Measurements from ENCODE around the gene LRBA.
A peak's percentile ranks its signal among the peaks of the same experiment; 100 is the strongest.
"Not testable (repeated sequence)": the region's sequence is repeated elsewhere in the genome, so short reads cannot be mapped to it uniquely, and the experiment has no call there.

LRBA gene

GRCh38 chr4:150784939-150785338, 230.1 kb downstream of the LRBA start:
- DNase-seq, result no peak

- DNase-seq, result no peak
These were observed 230.8 kb downstream of the LRBA start for GRCh38 chr4:150784305-150784704.

DNA sequence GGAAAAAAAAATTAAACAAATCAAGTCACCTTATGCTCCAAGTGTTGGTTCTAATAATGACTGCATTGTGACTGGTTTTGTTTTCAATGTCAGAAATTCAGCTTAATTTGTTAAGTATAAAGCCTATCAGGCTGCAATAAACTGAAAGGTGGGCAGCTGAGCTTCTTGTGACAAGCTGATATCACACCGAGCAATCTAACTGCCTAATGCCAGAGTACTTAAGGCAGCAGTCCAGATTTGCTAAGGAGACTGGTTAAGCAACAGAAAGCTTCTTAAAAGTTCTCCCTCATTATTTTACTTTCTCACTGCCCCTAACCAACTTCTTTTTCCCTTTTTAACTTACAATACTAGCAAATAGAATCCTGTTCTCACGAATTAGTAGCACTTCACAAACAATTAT, 232.2 kb downstream of the LRBA start:
- DNase-seq, result no peak

GRCh38 chr4:150782311-150782710, 232.8 kb downstream of the LRBA start:
- DNase-seq, result no peak

DNA sequence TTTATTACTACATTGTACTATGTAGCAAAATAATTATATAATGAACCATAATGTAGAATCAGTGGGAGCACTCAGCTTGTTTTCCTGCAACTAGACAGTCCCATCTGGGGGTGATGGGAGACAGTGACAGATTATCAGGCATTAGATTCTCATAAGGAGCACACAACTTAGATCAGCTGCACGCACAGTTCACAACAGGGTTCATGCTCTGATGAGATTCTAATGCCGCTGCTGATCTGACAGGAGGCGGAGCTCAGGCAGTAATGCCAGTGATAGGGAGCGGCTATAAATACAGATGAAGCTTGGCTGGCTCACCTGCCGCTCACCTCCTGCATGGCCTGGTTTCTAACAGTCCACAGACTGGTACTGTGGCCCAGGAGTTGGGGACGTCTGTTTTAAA, 233.9 kb downstream of the LRBA start:
- DNase-seq, result peak; percentile 41

GRCh38 chr4:150779707-150780106, 235.4 kb downstream of the LRBA start:
- DNase-seq, result no peak

- no peak for DNase-seq
These were observed 241.2 kb downstream of the LRBA start for GRCh38 chr4:150773729-150774449.

DNA sequence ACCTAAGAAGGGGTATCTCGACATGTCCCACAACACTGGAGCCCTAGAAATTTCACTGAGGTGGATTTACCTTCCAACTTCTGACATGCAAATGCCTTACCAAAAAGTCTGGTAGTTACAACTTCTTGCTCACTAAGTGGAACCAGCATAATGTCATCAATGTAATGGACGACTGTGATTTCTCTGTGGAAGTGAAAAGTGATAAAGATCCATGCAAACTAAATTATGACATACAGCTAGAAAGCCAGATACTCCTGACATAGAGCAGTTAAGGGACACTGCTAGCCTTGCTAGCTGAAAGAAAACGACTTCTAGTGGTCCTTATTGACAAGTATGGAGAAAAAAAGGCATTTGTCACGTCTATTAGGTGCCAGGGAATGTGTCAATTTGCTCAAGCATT, 242.1 kb downstream of the LRBA start:
- DNase-seq, result no peak

DNA sequence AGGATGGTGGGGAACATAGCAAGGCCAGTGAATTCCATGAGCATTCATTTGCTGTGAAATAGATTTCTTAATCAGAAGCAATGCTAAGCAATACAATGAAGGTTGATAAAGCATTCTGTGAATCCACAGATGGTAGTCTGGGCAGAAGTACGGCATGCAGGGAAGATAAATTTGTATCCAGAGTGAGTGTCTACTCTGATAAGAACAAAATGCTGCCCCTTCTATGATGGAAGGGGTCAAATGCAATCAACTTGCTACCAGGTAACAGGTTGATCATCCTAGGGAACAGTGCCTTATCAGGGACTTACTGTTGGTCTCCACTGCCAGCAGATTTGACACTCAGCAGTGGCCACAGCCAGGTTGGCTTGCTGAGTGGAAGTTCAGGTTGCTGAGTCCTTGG, 243.7 kb downstream of the LRBA start:
- no peak for DNase-seq

DNA sequence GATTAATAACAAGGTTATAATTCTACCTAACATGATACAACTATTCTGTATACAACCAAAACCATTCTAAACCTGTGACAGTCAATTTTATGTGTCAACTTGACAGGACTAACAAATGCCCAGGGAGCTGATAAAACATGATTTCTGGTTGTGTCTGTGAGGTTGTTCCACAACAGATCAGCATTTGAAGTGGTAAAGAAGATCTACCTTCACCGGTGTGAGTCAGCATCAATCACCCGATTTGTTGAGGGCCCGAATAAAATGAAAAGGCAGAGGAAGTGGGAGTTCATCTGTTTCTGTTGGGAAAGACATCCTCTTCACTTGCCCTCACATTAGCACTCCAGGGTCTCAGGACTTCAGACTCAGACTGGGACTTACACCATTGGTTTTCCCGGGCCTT, 245.2 kb downstream of the LRBA start:
- DNase-seq, result no peak

DNA sequence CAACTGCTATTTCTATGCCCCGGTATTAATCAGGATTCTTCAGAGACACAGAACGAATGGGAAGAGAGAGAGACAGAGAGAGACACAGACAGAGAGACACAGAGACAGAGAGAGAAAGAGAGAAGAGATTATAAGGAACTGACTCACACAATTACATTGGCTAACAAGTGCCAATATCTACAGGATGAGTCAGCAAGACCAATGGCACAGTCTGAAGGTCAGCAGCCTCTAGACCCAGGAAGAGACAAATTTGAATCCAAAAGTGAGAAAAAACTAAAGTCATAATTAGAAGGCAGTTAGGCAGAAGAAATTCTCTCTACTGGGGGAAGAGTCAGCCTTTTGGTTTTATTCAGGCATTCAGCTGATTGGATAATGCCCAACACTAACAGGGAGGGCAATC, 245.8 kb downstream of the LRBA start:
- DNase-seq, result no peak

- no peak for DNase-seq
These were observed 246.6 kb downstream of the LRBA start for GRCh38 chr4:150768497-150768896.

GRCh38 chr4:150765216-150765615, 249.9 kb downstream of the LRBA start:
- no peak for DNase-seq

GRCh38 chr4:150751648-150752047, 263.4 kb downstream of the LRBA start:
- DNase-seq, result no peak

GRCh38 chr4:150750824-150751223, 264.3 kb downstream of the LRBA start:
- no peak for DNase-seq

DNA sequence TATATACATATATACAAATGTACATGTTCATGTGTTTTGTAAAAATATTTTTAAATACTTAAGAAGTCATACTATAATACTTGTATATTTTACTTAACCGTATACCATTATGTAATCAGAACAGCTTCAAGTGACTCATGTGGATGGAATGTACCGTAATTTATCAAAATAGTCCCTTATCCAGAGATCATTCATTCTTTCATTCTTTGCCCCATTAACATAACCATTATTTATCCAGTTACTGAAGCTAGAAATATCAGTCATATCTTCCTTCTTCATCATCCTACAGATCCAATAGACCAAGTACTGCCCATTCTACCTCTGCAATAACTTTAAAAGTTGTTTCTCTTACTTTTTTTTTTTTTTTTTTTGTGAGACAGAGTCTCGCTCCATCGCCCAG, 268.9 kb downstream of the LRBA start:
- no peak for DNase-seq

GRCh38 chr4:150744570-150744969, 270.5 kb downstream of the LRBA start:
- no peak for DNase-seq

- DNase-seq, result no peak
These were observed 271.3 kb downstream of the LRBA start for GRCh38 chr4:150743564-150744342.

GRCh38 chr4:150742930-150743329, 272.2 kb downstream of the LRBA start:
- not testable (repeated sequence) for DNase-seq

DNA sequence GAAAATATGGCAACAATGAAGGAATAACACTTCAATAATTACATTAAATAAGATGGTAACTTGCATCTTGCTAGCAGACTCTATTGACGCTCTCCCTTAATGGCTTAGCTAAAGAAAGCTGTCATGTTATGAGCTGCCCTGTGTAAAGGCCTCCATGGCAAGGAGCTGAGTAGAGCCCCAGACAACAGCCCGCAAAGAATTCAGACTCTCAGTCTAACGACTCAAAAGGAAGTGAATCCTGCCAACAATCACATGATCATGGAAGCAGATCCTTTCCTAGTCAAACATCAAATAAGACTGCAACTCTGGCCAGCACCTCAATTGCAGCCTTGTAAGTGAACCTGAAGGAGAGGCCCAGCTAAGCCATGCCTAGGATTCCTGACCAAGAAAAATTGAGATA, 275.5 kb downstream of the LRBA start:
- DNase-seq, result no peak

GRCh38 chr4:150725957-150726523, 289.0 kb downstream of the LRBA start:
- DNase-seq, result no peak

DNA sequence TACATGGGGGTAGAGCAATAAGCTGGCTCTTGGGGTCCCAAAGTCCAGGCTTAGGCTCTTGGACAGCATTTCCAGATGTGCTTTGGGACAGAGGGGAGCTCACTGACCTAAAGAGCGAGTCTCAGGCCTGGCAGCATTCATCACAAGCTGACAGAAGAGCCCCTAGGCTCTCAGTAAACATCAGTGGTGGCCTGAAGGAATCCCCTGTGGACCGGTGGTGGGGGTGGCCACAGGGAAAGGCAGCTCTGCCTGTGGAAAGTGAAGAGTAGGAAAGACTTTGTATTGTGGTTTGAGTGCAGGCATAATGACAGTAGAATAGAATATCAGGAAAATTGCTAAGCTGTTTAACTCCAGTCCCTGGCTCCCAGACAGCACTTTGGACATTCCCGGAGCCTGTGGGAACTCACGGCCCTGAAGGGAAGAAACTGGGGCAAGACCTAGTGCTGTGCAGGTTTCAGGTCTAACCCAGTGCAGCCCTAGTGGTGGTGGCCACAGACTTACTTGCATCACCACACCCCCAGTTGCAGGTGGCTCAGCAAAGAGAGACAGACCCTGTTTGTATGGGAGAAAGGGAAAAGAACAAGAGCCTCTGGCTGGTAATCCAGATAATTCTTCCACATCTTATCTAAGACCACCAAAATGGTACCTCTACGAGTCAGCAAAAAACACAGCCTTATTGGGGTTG, 291.2 kb downstream of the LRBA start:
- DNase-seq, result no peak

DNA sequence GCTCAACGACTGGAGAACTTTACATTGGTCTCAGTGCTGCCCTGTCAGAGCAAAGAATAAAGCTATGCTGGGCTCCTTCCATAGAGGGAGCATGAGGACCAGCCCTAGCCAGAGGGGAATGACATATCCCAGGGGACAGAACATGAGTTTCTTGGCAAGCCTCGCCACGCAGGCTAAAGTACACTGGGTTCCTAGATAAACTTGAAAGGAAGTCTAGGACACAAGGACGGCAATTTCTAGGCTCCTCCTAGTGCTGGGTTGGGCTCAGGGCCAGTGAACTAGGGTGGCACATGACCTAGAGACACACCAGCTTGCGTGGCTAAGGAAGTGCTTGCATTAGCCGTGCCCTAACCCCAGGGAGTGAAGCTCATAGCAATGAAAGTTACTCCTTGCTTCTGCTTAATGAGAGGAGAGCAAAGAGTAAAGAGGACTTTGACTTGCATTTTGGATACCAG, 292.1 kb downstream of the LRBA start:
- DNase-seq, result no peak

All from NCI-H510A treated with DMSO at 0.1 percent for 48 hours (cell line).